HG03060 (cell line): ENCODE data around the gene PRF1.

Source experiments
- ATAC-seq: cut with Tn5 transposase; IDR thresholded peaks from one replicate; pipeline ENCODE4 v1.9.1; 2021; ENCODE audit warnings: low read depth, moderate number of reproducible peaks; ENCODE audit not compliant: unreplicated experiment

Gene PRF1

GRCh38 chr10:70563230-70563629 lies 39.3 kb downstream of the PRF1 start:
- no peak for ATAC-seq

GRCh38 chr10:70562036-70562755 lies 40.3 kb downstream of the PRF1 start:
- ATAC-seq: no peak

GRCh38 chr10:70561558-70561957 lies 41.0 kb downstream of the PRF1 start:
- no peak for ATAC-seq

- ATAC-seq: no peak
These were observed 41.5 kb downstream of the PRF1 start for GRCh38 chr10:70561070-70561469.

- ATAC-seq: no peak
These were observed 42.0 kb downstream of the PRF1 start for GRCh38 chr10:70560511-70560941.

GRCh38 chr10:70559861-70560260 lies 42.7 kb downstream of the PRF1 start:
- ATAC-seq: no peak

GRCh38 chr10:70558871-70559810 lies 43.4 kb downstream of the PRF1 start:
- no peak for ATAC-seq

- no peak for ATAC-seq
These were observed 44.2 kb downstream of the PRF1 start for GRCh38 chr10:70558295-70558694.

- ATAC-seq: no peak
These were observed 44.7 kb downstream of the PRF1 start for GRCh38 chr10:70557876-70558275.

- ATAC-seq: no peak
These were observed 45.3 kb downstream of the PRF1 start for GRCh38 chr10:70557086-70557845.

- ATAC-seq: no peak
These were observed 47.2 kb downstream of the PRF1 start for GRCh38 chr10:70555371-70555770.

GRCh38 chr10:70552586-70552985 lies 50.0 kb downstream of the PRF1 start:
- ATAC-seq: no peak

- ATAC-seq: no peak
These were observed 50.5 kb downstream of the PRF1 start for GRCh38 chr10:70551971-70552422.

GRCh38 chr10:70551466-70551865 lies 51.1 kb downstream of the PRF1 start:
- ATAC-seq: no peak

GRCh38 chr10:70550459-70550858 lies 52.1 kb downstream of the PRF1 start:
- no peak for ATAC-seq

GRCh38 chr10:70549962-70550458 lies 52.5 kb downstream of the PRF1 start:
- ATAC-seq: no peak

GRCh38 chr10:70549351-70549961 lies 53.1 kb downstream of the PRF1 start:
- no peak for ATAC-seq
